HepG2 (cell line): ENCODE data around the gene SLC25A33. TPM values are rescaled to one million over a fixed set of nuclear protein-coding genes. Genes with fewer than 3 reads are reported as not detected.
A peak's percentile ranks its signal among the peaks of the same experiment; 100 is the strongest.

Source experiments
- ATAC-seq: fragments of 200-7000 bp; cut with Tn5 transposase; 3 replicates; pipeline ENCODE4 v1.9.1; 2020; ENCODE audit warnings: mild to moderate bottlenecking, moderate library complexity
- BruUV-seq: library from RNA; stranded (reverse); fragments of 400-500 nt; replicated peaks from 2 replicates; lab custom pipeline; 2021; lab: Mats Ljungman, UMichigan
- CTCF ChIA-PET: fragments of 300-600 bp; formaldehyde crosslinking; extraction: SDS; loops from one replicate; lab custom pipeline; 2021; ENCODE audit warnings: low total read pairs, inconsistent platforms, low intra/inter-chr PET ratio; lab: Yijun Ruan, JAX
- POLR2A ChIA-PET: fragments of 350-600 bp; sonication (Branson Sonifier 250); formaldehyde crosslinking; loops from one replicate; lab custom pipeline; 2020; ENCODE audit warnings: antibody characterized with exemption, inconsistent platforms; lab: Yijun Ruan, JAX
- DNase-seq: peaks from one replicate; pipeline ENCODE4 v3.0.0-alpha.2; 2015; ENCODE audit warnings: low spot score
- FAIRE-seq: peaks from 3 replicates; lab custom pipeline; 2011; peaks lifted over from hg19 to GRCh38; lab: Jason Lieb, UNC
- H2AFZ ChIP-seq: one replicate; pipeline ENCODE4 v1.6.1; 2011; ENCODE audit warnings: low read length, inconsistent platforms
- H3K27ac ChIP-seq: fragments of 300-600 bp; 3 replicates; pipeline ENCODE4 v1.8.0; 2011; ENCODE audit warnings: mixed run types, mild to moderate bottlenecking, mixed read lengths, low read length, inconsistent platforms; ENCODE audit not compliant: insufficient read depth; ENCODE audit errors: extremely low read length
- H3K27me3 ChIP-seq, 2 experiments: fragments of 200-600 bp in 1 of 2; 2 replicates in 1 of 2; 3 replicates in 1 of 2; pipeline versions ENCODE4 v1.6.0 to v1.8.0; 2011; ENCODE audit warnings: low read length in 2 of 2, mild to moderate bottlenecking in 2 of 2, moderate library complexity in 2 of 2, inconsistent platforms in 1 of 2; ENCODE audit not compliant: insufficient read depth in 2 of 2, control insufficient read depth in 1 of 2
- H3K36me3 ChIP-seq, 2 experiments: fragments of 200-600 bp in 1 of 2; replicated peaks in 1 of 2; 2 replicates in 1 of 2; 3 replicates in 1 of 2; pipeline versions ENCODE4 v1.5.1 to v1.8.0; 2011; ENCODE audit warnings: low read length in 2 of 2, inconsistent platforms in 1 of 2; ENCODE audit not compliant: insufficient read depth in 2 of 2, control insufficient read depth in 1 of 2
- H3K4me1 ChIP-seq: 2 replicates; pipeline ENCODE4 v1.5.1; 2012; ENCODE audit warnings: low read length, inconsistent platforms; ENCODE audit not compliant: insufficient read depth
- H3K4me2 ChIP-seq: 2 replicates; pipeline ENCODE4 v1.6.0; 2011; ENCODE audit warnings: low read depth, low read length, inconsistent platforms
- H3K4me3 ChIP-seq, 3 experiments: fragments of 200-600 bp in 1 of 3; sonication (generic), shearing (Covaris generic) in 1 of 3; replicated peaks in 1 of 3; 2 replicates each; pipeline ENCODE4 v1.5.1; 2011 to 2016; ENCODE audit warnings: low read length in 3 of 3, inconsistent platforms in 2 of 3, low read depth in 2 of 3, mild to moderate bottlenecking in 2 of 3, control low read depth in 1 of 3, mixed read lengths in 1 of 3; ENCODE audit not compliant: insufficient read depth in 1 of 3
- H3K79me2 ChIP-seq: one replicate; pipeline ENCODE4 v1.6.1; 2011; ENCODE audit warnings: low read length, inconsistent platforms; ENCODE audit not compliant: insufficient read depth
- H3K9ac ChIP-seq: 2 replicates; pipeline ENCODE4 v1.6.0; 2011; ENCODE audit warnings: mild to moderate bottlenecking, low read depth, low read length, inconsistent platforms; ENCODE audit not compliant: insufficient read depth
- H3K9me3 ChIP-seq: 2 replicates; pipeline ENCODE4 v1.5.1; 2012; ENCODE audit warnings: mild to moderate bottlenecking, low read length
- H4K20me1 ChIP-seq: 2 replicates; pipeline ENCODE4 v1.6.0; 2011; ENCODE audit warnings: inconsistent platforms, mild to moderate bottlenecking, low read length, moderate library complexity; ENCODE audit not compliant: insufficient read depth
- ARID5B ChIP-seq: IDR thresholded peaks from 2 replicates; pipeline ENCODE4 v1.4.0; 2020; ENCODE audit warnings: mild to moderate bottlenecking, missing genetic modification reagents
- BCL6 ChIP-seq: IDR thresholded peaks from 2 replicates; pipeline ENCODE4 v1.6.1; 2016; ENCODE audit warnings: missing genetic modification reagents, missing compliant biosample characterization
- CEBPB ChIP-seq: IDR thresholded peaks from 2 replicates; pipeline ENCODE4 v1.6.1; 2011; ENCODE audit warnings: low read depth, low read length, improper control_type of control experiment, borderline replicate concordance
- CEBPG ChIP-seq: IDR thresholded peaks from 2 replicates; pipeline ENCODE4 v1.6.1; 2016
- FOXO1 ChIP-seq: sonication (generic); formaldehyde crosslinking; IDR thresholded peaks from 2 replicates; pipeline ENCODE4 v1.4.0; 2020; ENCODE audit warnings: missing genetic modification reagents
- HNF4A ChIP-seq: sonication (generic); formaldehyde crosslinking; IDR thresholded peaks from 2 replicates; pipeline ENCODE4 v1.4.0; 2020; ENCODE audit warnings: missing genetic modification reagents
- HOXA9 ChIP-seq: sonication (generic); formaldehyde crosslinking; IDR thresholded peaks from 2 replicates; pipeline ENCODE4 v1.8.1; 2022; ENCODE audit warnings: missing genetic modification reagents, mild to moderate bottlenecking, moderate library complexity, borderline replicate concordance
- KDM1A ChIP-seq: IDR thresholded peaks from 2 replicates; pipeline ENCODE4 v1.6.1; 2016; ENCODE audit warnings: missing compliant biosample characterization
- NFYC ChIP-seq: IDR thresholded peaks from 2 replicates; pipeline ENCODE4 v1.6.1; 2016; ENCODE audit warnings: missing genetic modification reagents, missing compliant biosample characterization
- NR2C2 ChIP-seq: sonication (generic); formaldehyde crosslinking; IDR thresholded peaks from 2 replicates; pipeline ENCODE4 v1.4.0; 2020; ENCODE audit warnings: missing genetic modification reagents, mild to moderate bottlenecking, moderate library complexity, borderline replicate concordance
- NR2F6 ChIP-seq, 2 experiments: IDR thresholded peaks; 2 replicates each; pipeline ENCODE4 v1.6.1; 2016; ENCODE audit warnings: antibody characterized with exemption in 1 of 2, mild to moderate bottlenecking in 1 of 2
- RARA ChIP-seq: IDR thresholded peaks from 2 replicates; pipeline ENCODE4 v1.6.1; 2016; ENCODE audit warnings: missing genetic modification reagents, missing compliant biosample characterization
- RXRB ChIP-seq: IDR thresholded peaks from 2 replicates; pipeline ENCODE4 v1.6.1; 2016; ENCODE audit warnings: borderline replicate concordance, missing genetic modification reagents, missing compliant biosample characterization
- SIX1 ChIP-seq: sonication (generic); formaldehyde crosslinking; IDR thresholded peaks from 2 replicates; pipeline ENCODE4 v1.4.0; 2020; ENCODE audit warnings: missing genetic modification reagents, borderline replicate concordance
- SKI ChIP-seq: fragments of 450-650 bp; IDR thresholded peaks from one replicate; pipeline ENCODE4 v1.6.1; 2018; ENCODE audit warnings: mild to moderate bottlenecking; ENCODE audit not compliant: partially characterized antibody
- SUZ12 ChIP-seq: fragments of 150-350 bp; IDR thresholded peaks from 2 replicates; pipeline ENCODE4 v1.6.1; 2014; ENCODE audit warnings: low read depth, low read length
- ZMAT3 ChIP-seq: sonication (generic); formaldehyde crosslinking; conservative IDR thresholded peaks from 2 replicates; pipeline ENCODE4 v1.7.0; 2021; ENCODE audit warnings: missing genetic modification reagents
- ZNF558 ChIP-seq: sonication (generic); formaldehyde crosslinking; IDR thresholded peaks from 2 replicates; pipeline ENCODE4 v1.9.0; 2022; ENCODE audit warnings: mild to moderate bottlenecking, missing genetic modification reagents, borderline replicate concordance
- ZNF879 ChIP-seq: sonication (generic); formaldehyde crosslinking; IDR thresholded peaks from 2 replicates; pipeline ENCODE4 v1.8.1; 2023; ENCODE audit warnings: missing genetic modification reagents
- WGBS: methylation state at CpG from one replicate; pipeline ENCODE4 v1.1.6; 2017; ENCODE audit warnings: low lambda C conversion rate; 5-methylcytosine and 5-hydroxymethylcytosine counted together
- in situ Hi-C: cut with HindIII; loops from 2 replicates; pipeline ENCODE4 v1.10.0; 2017; ENCODE audit warnings: low pct_unique_long_range_greater_than_20kb; ENCODE audit not compliant: extremely low pct_ligation_motif_present
- intact Hi-C: fragments of 100-400 bp; cut with micrococcal nuclease; formaldehyde crosslinking; loops from one replicate; pipeline ENCODE4 v1.10.0; 2022; ENCODE audit not compliant: unreplicated experiment
- polyA plus RNA-seq, 8 experiments: library from polyadenylated mRNA; depleted of rRNA in 3 of 8; stranded (reverse) in 7 of 8; unstranded in 1 of 8; fragments of >200 nt; fragmentation: Illumina TruSeq in 4 of 8; extraction: Trizol in 4 of 8; gene quantifications; 2 replicates each; pipeline versions ENCODE4 v1.2.1 to v1.2.3, GENCODE V29; 2011 to 2016; ENCODE audit warnings: low read depth in 4 of 8, missing spikeins in 1 of 8, mixed read lengths in 1 of 8; ENCODE audit not compliant: insufficient read depth in 1 of 8
- total RNA-seq, 5 experiments: library from RNA; depleted of rRNA; stranded (reverse); fragments of >200 nt; fragmentation: Illumina TruSeq; extraction: Trizol; gene quantifications; 2 replicates each; pipeline ENCODE4 v1.2.3, GENCODE V29; 2016; ENCODE audit warnings: low read depth in 1 of 5

Gene SLC25A33
- total and polyA plus RNA-seq, 2 of the 13 experiments (the other 11 are each of a cell fraction or from before 2014, with no cell fraction given): 15.4 to 50.3 TPM

GRCh38 chr1:9495854-9496374 lies 43.4 kb upstream of the SLC25A33 start:
- no peaks in the 10 kb centered on the region for H4K20me1 ChIP-seq
- no peaks in the 10 kb centered on the region for H3K27me3 ChIP-seq
- CTCF ChIA-PET: interaction anchor here (1.2 to 3.2 kb wide), 2 partner anchors 69 to 77 kb away, joined by 3 to 30 read pairs; no protein-coding TSS in a partner anchor
- DNase-seq (no peak), ATAC-seq (peak; percentile 24; the same call in 2 of the 3 replicates), FAIRE-seq (no peak)
- peaks cover 51% of the 10 kb centered on the region for H3K4me1 ChIP-seq
- no TSS peak for BruUV-seq
- no peaks in the 10 kb centered on the region for H3K79me2 ChIP-seq
- H3K9me3 ChIP-seq: no peaks in the 10 kb centered on the region
- in situ Hi-C loops: loop anchor here (5.0 kb wide), 1 partner anchor 76 kb away; no protein-coding TSS in a partner anchor
- H2AFZ ChIP-seq: no peak overlapping the region
- no peak overlapping the region; a peak in 1 of 6 replicates for H3K4me3 ChIP-seq
- TF ChIP-seq CEBPB: peak; percentile 44; the same call in 1 of the 2 replicates
- TF ChIP-seq HOXA9 (CRISPR knock-in tag): no peak
- TF ChIP-seq BCL6 (CRISPR knock-in tag): 0 out of 2 replicates have a peak, but pooled peaks have one; percentile 15
- no peak for TF ChIP-seq SIX1 (CRISPR knock-in tag)
- TF ChIP-seq RXRB (CRISPR knock-in tag): peak; percentile 30; the same call in 1 of the 2 replicates
- peak; percentile 61 for TF ChIP-seq SKI
- TF ChIP-seq RARA (CRISPR knock-in tag): peak; percentile 76
- TF ChIP-seq FOXO1 (CRISPR knock-in tag): no peak; the same call in 1 of the 2 replicates
- no peak for TF ChIP-seq ZNF879 (CRISPR knock-in tag)
- TF ChIP-seq CEBPG (CRISPR knock-in tag): peak; percentile 47
- 0 out of 2 replicates have a peak, but pooled peaks have one; percentile 29 for TF ChIP-seq HNF4A (CRISPR knock-in tag)
- TF ChIP-seq ZMAT3: no peak
- no peak for TF ChIP-seq NR2F6 (IDR thresholded peaks at IDR 0.05)
- TF ChIP-seq NR2F6 (CRISPR knock-in tag; IDR thresholded peaks at IDR 0.05): 0 out of 2 replicates have a peak, but pooled peaks have one; percentile 18
- 0 out of 2 replicates have a peak, but pooled peaks have one; percentile 32 for TF ChIP-seq NR2C2 (CRISPR knock-in tag)
- TF ChIP-seq SUZ12: no peak
- no peak for TF ChIP-seq KDM1A (CRISPR knock-in tag)
- no peak for TF ChIP-seq NFYC (CRISPR knock-in tag)
- TF ChIP-seq ZNF558 (CRISPR knock-in tag): no peak
- 0 out of 2 replicates have a peak, but pooled peaks have one; percentile 36 for TF ChIP-seq ARID5B (CRISPR knock-in tag)
- H3K27ac ChIP-seq: no peak overlapping the region
- H3K9ac ChIP-seq: no peak overlapping the region
- H3K36me3 ChIP-seq: no peaks in the 10 kb centered on the region
- intact Hi-C loops: loop anchor here (1.0 kb wide), 1 partner anchor 77 kb away; no protein-coding TSS in a partner anchor
- H3K4me2 ChIP-seq: peak overlapping the region; percentile 24
- POLR2A ChIA-PET: interaction anchor here (0.7 to 1.2 kb wide), 4 partner anchors 42 to 97 kb away, joined by 3 to 4 read pairs (median 4); no protein-coding TSS in a partner anchor
- 51% methylated on average over 8 of the region's 8 CpGs for WGBS
